OCI-M2 (cell line): ENCODE results near the gene MYCT1.
"Not testable (repeated sequence)": the region's sequence is repeated elsewhere in the genome, so short reads cannot be mapped to it uniquely, and the experiment has no call there.

Experiments
- DNase-seq: peaks from one replicate; lab custom pipeline; 2025; ENCODE audit not compliant: unreplicated experiment; lab: John Stamatoyannopoulos, UW

MYCT1 gene, protein sequence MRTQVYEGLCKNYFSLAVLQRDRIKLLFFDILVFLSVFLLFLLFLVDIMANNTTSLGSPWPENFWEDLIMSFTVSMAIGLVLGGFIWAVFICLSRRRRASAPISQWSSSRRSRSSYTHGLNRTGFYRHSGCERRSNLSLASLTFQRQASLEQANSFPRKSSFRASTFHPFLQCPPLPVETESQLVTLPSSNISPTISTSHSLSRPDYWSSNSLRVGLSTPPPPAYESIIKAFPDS

GRCh38 chr6:152697634-152698033, at the start of gene MYCT1:
TSS of gene MYCT1 (plus strand) at chr6:152697897. CDS start at chr6:152697903, 6 bp downstream.
- DNase-seq, result no peak

GRCh38 chr6:152648105-152648504, 49.6 kb upstream of the MYCT1 start:
- DNase-seq, result no peak

DNA sequence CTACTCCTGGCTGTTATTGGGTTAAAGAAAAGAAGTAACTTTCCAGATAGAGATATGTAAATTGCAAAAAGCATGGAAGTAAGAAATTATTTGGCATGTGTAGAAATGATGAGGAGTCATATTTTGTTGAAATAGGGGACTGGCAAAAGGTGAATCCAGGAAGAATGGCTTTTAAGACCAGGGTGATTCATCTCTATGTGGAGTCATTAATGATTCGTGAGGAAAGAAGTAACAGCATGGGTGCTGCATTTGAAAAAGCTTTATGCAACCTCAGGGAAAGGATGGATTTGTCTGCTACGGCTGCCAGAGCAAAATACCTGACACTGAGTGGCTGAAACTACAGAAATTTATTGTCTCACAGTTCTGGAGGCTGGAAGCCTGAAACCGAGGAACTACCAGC, 45.7 kb upstream of the MYCT1 start:
- no peak for DNase-seq

GRCh38 chr6:152661776-152662175, 35.9 kb upstream of the MYCT1 start:
- no peak for DNase-seq

GRCh38 chr6:152669895-152670294, 27.8 kb upstream of the MYCT1 start:
- no peak for DNase-seq

DNA sequence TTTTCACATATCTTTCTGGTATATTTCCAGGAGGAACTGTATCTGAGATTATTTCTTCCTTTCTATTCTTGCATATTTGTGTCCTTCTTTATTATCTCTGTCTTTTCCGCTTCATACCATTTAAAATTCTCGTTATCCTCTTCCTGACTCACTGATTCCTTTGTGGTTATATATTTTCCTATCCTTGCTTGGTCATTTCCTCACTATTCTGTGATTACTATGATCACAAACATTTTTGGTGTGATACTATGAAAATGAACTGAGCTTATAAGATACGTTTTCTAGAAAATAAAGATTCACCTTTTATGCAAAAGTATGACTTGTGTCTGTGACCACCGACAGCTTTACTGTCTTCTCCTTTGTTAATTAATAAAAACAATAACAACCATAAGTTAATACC, 26.5 kb upstream of the MYCT1 start:
- DNase-seq, result no peak

- DNase-seq, result no peak
Observed at GRCh38 chr6:152673236-152673635, 24.5 kb upstream of the MYCT1 start.

GRCh38 chr6:152680151-152680550, 17.5 kb upstream of the MYCT1 start:
- DNase-seq, result no peak

DNA sequence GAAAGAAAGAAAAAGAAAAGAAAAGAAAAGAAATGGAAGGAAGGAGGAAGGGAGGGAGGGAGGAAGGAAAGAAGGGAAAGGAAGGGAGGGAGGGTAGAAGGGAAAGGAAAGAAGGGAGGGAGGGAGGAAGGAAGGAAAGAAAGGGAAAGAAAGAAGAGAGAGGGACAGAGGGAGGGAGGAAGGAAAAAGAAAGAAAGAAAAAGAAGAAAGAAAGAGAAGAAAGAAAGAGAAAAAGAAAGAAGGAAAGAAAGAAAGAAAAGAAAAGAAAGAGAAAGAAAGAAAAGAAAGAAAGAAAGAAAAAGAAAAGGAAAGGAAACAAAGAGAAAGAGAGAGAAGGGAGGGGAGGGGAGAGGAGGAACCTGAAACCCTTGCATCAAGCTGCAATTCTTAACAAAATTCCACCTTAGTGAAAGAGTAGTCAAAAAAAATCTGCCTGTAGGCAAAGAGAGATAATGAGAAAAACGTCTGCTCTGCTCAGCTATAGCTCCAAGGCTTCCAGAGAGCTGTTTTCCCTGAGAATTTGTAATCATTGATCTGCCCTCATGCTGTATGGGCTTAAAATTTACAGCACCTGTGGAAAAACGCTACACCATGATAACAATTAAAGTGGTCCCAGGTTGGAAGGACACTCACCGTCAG, 16.7 kb upstream of the MYCT1 start:
- no peak for DNase-seq

- DNase-seq, result no peak
Observed at GRCh38 chr6:152682141-152682540, 15.6 kb upstream of the MYCT1 start.

DNA sequence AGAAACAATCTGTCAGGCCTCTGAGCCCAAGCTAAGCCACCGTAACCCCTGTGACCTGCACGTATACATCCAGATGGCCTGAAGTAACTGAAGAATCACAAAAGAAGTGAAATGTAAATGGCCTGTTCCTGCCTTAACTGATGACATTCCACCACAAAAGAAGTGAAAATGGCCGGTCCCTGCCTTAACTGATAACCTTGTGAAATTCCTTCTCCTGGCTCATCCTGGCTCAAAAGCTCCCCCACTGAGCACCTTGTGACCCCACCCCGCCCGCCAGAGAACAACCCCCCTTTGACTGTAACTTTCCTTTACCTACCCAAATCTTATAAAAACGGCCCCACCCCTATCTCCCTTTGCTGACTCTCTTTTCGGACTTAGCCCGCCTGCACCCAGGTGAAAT, 14.8 kb upstream of the MYCT1 start:
- DNase-seq, result not testable (repeated sequence)

DNA sequence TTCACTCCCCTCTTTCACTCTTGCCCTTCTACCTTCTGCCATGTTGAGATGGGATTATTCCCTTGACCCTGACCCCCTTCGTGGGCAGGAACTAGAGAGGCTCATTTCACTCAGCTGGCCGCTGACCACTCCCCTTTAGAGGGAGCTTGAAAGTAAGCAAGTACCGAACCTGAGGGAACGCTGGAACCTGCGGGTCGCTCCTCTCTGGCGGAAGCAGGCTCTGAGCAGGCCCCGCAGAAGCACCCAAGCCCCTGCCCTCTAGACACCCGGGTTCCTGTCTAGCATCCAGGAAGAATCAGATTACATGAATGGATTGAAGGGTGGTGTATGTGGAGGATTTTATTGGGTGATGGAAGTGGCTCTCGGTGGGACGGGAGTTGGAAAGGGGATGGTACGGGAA, 11.9 kb upstream of the MYCT1 start:
- no peak for DNase-seq

- DNase-seq, result no peak
Observed at GRCh38 chr6:152695372-152696045, 2.2 kb upstream of the MYCT1 start.

DNA sequence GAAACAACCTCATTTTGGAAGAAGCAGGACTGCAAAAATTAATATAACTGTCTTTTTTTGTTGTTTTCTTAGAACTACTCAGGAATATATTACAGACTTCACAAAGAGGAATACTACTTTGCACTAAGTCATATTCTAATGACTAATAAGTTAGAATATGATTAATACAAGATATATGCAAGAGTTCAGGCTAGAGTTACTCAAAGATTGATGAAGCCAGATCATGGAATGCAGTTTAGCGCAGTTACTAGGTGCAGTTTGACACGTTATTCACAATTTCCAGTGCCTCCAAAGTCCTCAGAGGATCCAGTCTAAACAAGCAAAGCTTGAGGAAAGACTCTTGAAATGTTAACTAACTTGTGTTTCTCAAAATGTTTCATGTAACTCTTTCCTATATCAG, 1.2 kb upstream of the MYCT1 start:
- no peak for DNase-seq

- DNase-seq, result no peak
Observed at GRCh38 chr6:152698692-152699091, 995 bp downstream of the MYCT1 start.

DNA sequence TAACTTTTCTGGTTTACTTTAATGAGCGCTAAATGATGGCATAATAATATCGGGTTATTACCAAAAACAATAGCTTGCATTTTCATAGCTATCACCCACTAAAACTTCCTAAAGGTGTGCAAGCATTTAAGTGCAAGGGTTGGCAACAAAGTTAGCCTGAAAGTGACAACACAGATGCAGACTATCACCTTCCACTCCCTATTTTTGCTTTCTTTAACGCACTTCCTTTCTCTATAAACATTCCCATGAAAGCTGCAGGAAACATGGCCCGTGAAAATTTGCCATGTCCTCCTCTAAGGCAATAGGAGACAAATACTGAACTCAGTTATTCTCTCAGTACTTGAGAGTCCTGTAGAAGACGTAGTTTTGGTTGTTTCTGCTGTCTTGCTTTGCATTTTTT, 2.7 kb downstream of the MYCT1 start:
- no peak for DNase-seq

DNA sequence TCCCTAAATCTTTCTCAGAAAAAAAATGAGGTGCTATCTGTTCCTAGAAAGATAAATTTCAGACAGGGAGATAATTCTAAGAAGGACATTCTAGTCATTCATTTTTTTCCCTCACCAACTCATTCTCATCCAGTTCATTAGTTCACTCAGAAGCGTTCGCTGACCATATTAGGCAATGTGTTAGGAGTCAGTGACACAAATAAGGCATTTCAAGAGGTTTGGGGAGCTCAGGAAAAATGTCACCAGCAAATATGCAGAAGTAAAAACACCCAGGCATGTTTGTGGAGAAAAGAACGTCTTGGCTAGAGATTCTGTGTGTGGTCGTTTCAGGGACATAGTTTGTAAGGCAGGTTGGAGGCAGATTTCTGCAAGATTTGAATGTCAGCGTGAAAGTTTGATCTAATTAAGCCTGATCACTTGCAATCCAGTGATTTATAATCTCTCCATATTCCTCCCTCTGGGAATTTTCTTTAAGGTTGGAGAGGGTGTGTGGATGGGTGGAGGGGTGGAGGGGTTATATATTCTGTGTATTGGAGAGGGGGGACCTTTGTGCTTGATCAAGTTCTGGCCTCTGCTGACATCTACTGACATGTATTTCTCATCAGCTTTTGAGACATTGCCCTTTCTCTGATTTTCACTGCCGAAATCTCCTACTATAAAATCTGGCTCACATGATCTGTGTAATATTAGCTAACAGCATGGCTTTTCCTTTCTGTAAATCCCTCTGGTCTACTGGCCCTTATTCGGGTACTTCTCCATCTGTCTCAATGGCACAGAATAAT, 3.6 kb downstream of the MYCT1 start:
- no peak for DNase-seq

DNA sequence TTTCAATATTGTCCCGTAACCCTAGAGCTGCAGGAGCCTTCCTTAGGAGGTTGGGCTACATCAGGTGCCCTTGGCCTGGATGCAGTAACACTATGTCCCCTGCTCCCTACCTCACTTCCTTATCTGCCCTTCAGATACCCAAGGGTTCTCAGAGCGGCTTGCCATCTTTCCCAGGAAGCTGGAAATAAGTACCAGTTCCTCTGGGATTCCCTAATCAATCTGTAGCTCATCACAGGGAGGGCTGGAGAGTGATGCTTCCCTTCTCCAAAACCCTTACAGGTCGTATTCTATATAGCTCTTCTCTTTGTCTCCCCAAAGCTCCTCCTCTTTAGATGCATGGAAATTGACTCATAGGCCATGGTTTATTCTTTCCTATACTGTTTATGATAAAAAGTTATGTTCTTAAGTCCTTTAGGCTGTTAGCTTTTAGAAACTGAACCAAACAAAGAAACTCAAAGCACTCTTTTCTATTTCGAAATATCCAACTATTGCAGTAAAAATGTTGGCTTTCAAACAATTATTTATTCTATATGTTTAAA, 4.2 kb downstream of the MYCT1 start:
- DNase-seq, result no peak

DNA sequence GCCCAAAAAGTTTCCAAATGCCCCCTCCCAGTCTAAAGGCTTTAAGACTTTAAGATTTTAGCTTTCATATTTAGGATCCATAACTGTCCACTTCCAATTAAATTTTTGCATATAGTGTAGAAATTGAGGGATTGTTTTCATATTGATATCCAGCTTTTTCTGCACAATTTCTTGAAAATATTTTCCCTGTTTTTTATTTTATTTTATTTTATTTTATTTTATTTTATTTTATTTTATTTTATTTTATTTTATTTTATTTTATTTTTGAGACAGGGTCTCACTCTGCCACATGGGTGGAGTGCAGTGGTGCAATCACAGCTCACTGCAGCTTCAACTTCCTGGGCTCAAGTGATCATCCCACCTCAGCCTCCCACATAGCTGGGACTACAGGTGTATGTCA, 6.1 kb downstream of the MYCT1 start:
- DNase-seq, result not testable (repeated sequence)

GRCh38 chr6:152705327-152705726, 7.6 kb downstream of the MYCT1 start:
- DNase-seq, result no peak

DNA sequence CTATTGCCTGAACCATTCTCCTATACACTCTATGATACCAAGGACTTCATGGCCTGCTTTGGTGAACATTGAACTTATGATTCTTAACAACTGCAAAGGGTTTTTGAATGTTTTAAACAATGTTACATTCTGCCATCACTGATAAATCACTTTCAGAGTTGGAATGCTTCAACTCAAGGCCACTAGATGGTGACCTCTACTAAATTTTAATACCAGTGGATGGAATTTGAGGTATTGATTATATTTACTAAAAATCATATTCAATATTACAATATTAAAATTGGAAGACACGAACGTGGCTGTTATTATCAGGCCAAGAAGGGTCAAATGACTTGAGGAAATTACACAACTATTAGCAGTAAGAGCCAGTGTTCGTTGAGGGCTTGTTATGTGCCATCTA, 18.6 kb downstream of the MYCT1 start:
- DNase-seq, result no peak
